GM12878 (cell line): ENCODE data around the gene TASL.

Source experiments
- CEBPB ChIP-seq, 2 experiments: fragments of 150-350 bp in 1 of 2; IDR thresholded peaks; 2 replicates each; pipeline ENCODE4 v1.6.1; 2012 to 2014; ENCODE audit warnings: low read depth in 2 of 2, low read length in 2 of 2, borderline replicate concordance in 1 of 2, inconsistent platforms in 1 of 2
- CEBPZ ChIP-seq: fragments of 150-350 bp; IDR thresholded peaks from 2 replicates; pipeline ENCODE4 v1.6.1; 2016; ENCODE audit warnings: low read depth, low read length
- CHD2 ChIP-seq: IDR thresholded peaks from 2 replicates; pipeline ENCODE4 v1.6.1; 2011; ENCODE audit warnings: low read depth, low read length, improper control_type of control experiment, borderline replicate concordance
- CTCF ChIP-seq, 3 experiments: IDR thresholded peaks in 2 of 3; conservative IDR thresholded peaks in 1 of 3; 2 replicates each; pipeline ENCODE4 v1.5.1; 2011; ENCODE audit warnings: low read depth in 3 of 3, low read length in 3 of 3, mild to moderate bottlenecking in 3 of 3, control low read depth in 2 of 3, moderate library complexity in 2 of 3, inconsistent platforms in 1 of 3, mixed read lengths in 1 of 3; ENCODE audit not compliant: control insufficient read depth in 2 of 3, insufficient read depth in 1 of 3; ENCODE audit errors: extremely low read depth in 1 of 3
- E2F8 ChIP-seq: fragments of 450-650 bp; IDR thresholded peaks from 2 replicates; pipeline ENCODE4 v1.6.1; 2018; ENCODE audit warnings: mild to moderate bottlenecking, low read depth, moderate library complexity; ENCODE audit not compliant: partially characterized antibody
- GABPA ChIP-seq: IDR thresholded peaks from 2 replicates; pipeline ENCODE4 v1.6.1; 2014; ENCODE audit warnings: antibody characterized with exemption, low read depth, mild to moderate bottlenecking, inconsistent platforms
- JUND ChIP-seq: IDR thresholded peaks from 2 replicates; pipeline ENCODE4 v1.6.1; 2012; ENCODE audit warnings: low read depth, mild to moderate bottlenecking, low read length, improper control_type of control experiment, moderate library complexity
- KAT2A ChIP-seq: conservative IDR thresholded peaks from 2 replicates; pipeline ENCODE4 v1.6.1; 2011; ENCODE audit warnings: low read depth, low read length; ENCODE audit not compliant: control insufficient read depth
- POLR2A ChIP-seq: IDR thresholded peaks from 2 replicates; pipeline ENCODE4 v1.6.1; 2011; ENCODE audit warnings: low read depth, mild to moderate bottlenecking, low read length
- REST ChIP-seq: IDR thresholded peaks from 2 replicates; pipeline ENCODE4 v1.6.1; 2012; ENCODE audit warnings: mild to moderate bottlenecking, low read depth, low read length
- TAF1 ChIP-seq: IDR thresholded peaks from 2 replicates; pipeline ENCODE4 v1.6.1; 2011; ENCODE audit warnings: mild to moderate bottlenecking, low read depth, low read length, borderline replicate concordance
- TBL1XR1 ChIP-seq: IDR thresholded peaks from 2 replicates; pipeline ENCODE4 v1.6.1; 2012; ENCODE audit warnings: low read depth, low read length, improper control_type of control experiment
- USF2 ChIP-seq: IDR thresholded peaks from 2 replicates; pipeline ENCODE4 v1.6.1; 2011; ENCODE audit warnings: low read depth, low read length, improper control_type of control experiment, borderline replicate concordance
- ZNF217 ChIP-seq: fragments of 450-650 bp; IDR thresholded peaks from 2 replicates; pipeline ENCODE4 v1.6.1; 2017; ENCODE audit warnings: antibody characterized with exemption, mild to moderate bottlenecking

- TF ChIP-seq CEBPZ (no peak), GABPA (no peak), TBL1XR1 (no peak), ZNF217 (no peak), REST (no peak), POLR2A (no peak), JUND (no peak), CTCF (IDR thresholded peaks at IDR 0.05 in 2 of 3, conservative IDR thresholded peaks at IDR 0.05 in 1 of 3; ENCODE audit: control insufficient read depth in 2 of 3, extremely low read depth in 1 of 3, insufficient read depth in 1 of 3, low read depth in 3 of 3, low read length in 3 of 3) (no peak), CHD2 (no peak), TAF1 (no peak), CEBPB (IDR thresholded peaks at IDR 0.05; ENCODE audit: borderline replicate concordance in 1 of 2, low read depth in 2 of 2, low read length in 2 of 2) (no peak), KAT2A (no peak), E2F8 (no peak), USF2 (no peak)
Measured at GRCh38 chrX:30533266-30533665, 44.3 kb downstream of the TASL start.
